ENCODE results near the gene CDC73. TPM values are rescaled to one million over a fixed set of nuclear protein-coding genes. Genes with fewer than 3 reads are reported as not detected.

The CDC73 gene
- total and polyA plus RNA-seq, 10 of the 15 experiments (the other 5 are each of a cell fraction or from before 2014, with no cell fraction given) = 10.6 to 43.4 (median 21.7) TPM

GRCh38 chr1:193110864-193111263 lies 11.0 kb upstream of the CDC73 start (continued):
- TF ChIP-seq, protein P1, sequence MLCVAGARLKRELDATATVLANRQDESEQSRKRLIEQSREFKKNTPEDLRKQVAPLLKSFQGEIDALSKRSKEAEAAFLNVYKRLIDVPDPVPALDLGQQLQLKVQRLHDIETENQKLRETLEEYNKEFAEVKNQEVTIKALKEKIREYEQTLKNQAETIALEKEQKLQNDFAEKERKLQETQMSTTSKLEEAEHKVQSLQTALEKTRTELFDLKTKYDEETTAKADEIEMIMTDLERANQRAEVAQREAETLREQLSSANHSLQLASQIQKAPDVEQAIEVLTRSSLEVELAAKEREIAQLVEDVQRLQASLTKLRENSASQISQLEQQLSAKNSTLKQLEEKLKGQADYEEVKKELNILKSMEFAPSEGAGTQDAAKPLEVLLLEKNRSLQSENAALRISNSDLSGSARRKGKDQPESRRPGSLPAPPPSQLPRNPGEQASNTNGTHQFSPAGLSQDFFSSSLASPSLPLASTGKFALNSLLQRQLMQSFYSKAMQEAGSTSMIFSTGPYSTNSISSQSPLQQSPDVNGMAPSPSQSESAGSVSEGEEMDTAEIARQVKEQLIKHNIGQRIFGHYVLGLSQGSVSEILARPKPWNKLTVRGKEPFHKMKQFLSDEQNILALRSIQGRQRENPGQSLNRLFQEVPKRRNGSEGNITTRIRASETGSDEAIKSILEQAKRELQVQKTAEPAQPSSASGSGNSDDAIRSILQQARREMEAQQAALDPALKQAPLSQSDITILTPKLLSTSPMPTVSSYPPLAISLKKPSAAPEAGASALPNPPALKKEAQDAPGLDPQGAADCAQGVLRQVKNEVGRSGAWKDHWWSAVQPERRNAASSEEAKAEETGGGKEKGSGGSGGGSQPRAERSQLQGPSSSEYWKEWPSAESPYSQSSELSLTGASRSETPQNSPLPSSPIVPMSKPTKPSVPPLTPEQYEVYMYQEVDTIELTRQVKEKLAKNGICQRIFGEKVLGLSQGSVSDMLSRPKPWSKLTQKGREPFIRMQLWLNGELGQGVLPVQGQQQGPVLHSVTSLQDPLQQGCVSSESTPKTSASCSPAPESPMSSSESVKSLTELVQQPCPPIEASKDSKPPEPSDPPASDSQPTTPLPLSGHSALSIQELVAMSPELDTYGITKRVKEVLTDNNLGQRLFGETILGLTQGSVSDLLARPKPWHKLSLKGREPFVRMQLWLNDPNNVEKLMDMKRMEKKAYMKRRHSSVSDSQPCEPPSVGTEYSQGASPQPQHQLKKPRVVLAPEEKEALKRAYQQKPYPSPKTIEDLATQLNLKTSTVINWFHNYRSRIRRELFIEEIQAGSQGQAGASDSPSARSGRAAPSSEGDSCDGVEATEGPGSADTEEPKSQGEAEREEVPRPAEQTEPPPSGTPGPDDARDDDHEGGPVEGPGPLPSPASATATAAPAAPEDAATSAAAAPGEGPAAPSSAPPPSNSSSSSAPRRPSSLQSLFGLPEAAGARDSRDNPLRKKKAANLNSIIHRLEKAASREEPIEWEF (IDR thresholded peaks at IDR 0.05; ENCODE audit: insufficient replicate concordance, low read depth, low read length) = no peak
- TF ChIP-seq SP1 (IDR thresholded peaks at IDR 0.05; ENCODE audit: low read depth, low read length) = no peak
- TF ChIP-seq MEF2A (IDR thresholded peaks at IDR 0.05; ENCODE audit: insufficient read depth, low read depth, low read length) = no peak
- no peak for TF ChIP-seq HDAC2 (IDR thresholded peaks at IDR 0.05)
- TF ChIP-seq CHD2 (IDR thresholded peaks at IDR 0.05; ENCODE audit: borderline replicate concordance, low read depth, low read length) = no peak

- Histone ChIP-seq H3K79me2 (ENCODE audit: control insufficient read depth, insufficient read depth, low read length) (no peaks in the 10 kb centered on the region), H3K4me2 (ENCODE audit: control insufficient read depth, insufficient read depth) (no peak overlapping the region), H3K27me3 (replicated peaks in 1 of 2; ENCODE audit: control insufficient read depth in 2 of 2, insufficient read depth in 2 of 2, low read length in 1 of 2) (no peaks in the 10 kb centered on the region), H3K9ac (ENCODE audit: control insufficient read depth, insufficient read depth, low read length) (no peak overlapping the region), H4K20me1 (ENCODE audit: control insufficient read depth, insufficient read depth) (no peaks in the 10 kb centered on the region), H3K9me3 (replicated peaks; ENCODE audit: control insufficient read depth, insufficient read depth, low read length) (no peaks in the 10 kb centered on the region), H2AFZ (ENCODE audit: control insufficient read depth, low read depth, low read length) (no peak overlapping the region; the same call in 1 of the 2 replicates), H3K36me3 (ENCODE audit: control insufficient read depth in 2 of 2, insufficient read depth in 2 of 2, low read length in 1 of 2) (no peaks in the 10 kb centered on the region), H3K4me1 (ENCODE audit: control insufficient read depth, insufficient read depth, low read length) (0 out of 2 replicates have a peak, but pooled peaks cover 3% of the 10 kb centered on the region), H3K27ac (ENCODE audit: control insufficient read depth, insufficient read depth) (no peak overlapping the region), H3K4me3 (no peak overlapping the region)
- ChIA-PET CTCF (interaction anchor here (1.0 to 1.6 kb wide), 2 partner anchors 9 to 42 kb away, joined by 3 to 7 read pairs; partner anchors contain the start of gene CDC73), SMC1A (ENCODE audit: uncharacterized antibody, unreplicated experiment) (no interaction called here), RAD21 (ENCODE audit: unreplicated experiment) (interaction anchor here (0.6 kb wide), 1 partner anchor 41 kb away, joined by 3 read pairs; no protein-coding TSS in a partner anchor), POLR2A (no interaction called here)
- TF ChIP-seq MTA3 (IDR thresholded peaks at IDR 0.05; ENCODE audit: borderline replicate concordance, low read length) = no peak
- TF ChIP-seq ZBTB11 (CRISPR knock-in tag; IDR thresholded peaks at IDR 0.05) = no peak
- TF ChIP-seq CHD4 (IDR thresholded peaks at IDR 0.05) = no peak
- no peak for TF ChIP-seq HDAC6 (IDR thresholded peaks at IDR 0.05; ENCODE audit: unreplicated experiment)
- in situ Hi-C loops (cut with MboI) (no loop called here), intact Hi-C loops (cut with micrococcal nuclease; ENCODE audit: unreplicated experiment) (no loop called here)
- 63% methylated on average over 6 of the region's 6 CpGs for WGBS (ENCODE audit: insufficient coverage, insufficient replicate concordance, low lambda C conversion rate, missing lambda C conversion rate)
- no peak for FAIRE-seq
- no TSS peak for BruUV-seq (replicated peaks)
- no peak for ATAC-seq
- DNase-seq (ENCODE audit: low read depth, low spot score) = no peak
These were observed 10.2 kb upstream of the CDC73 start for GRCh38 chr1:193111641-193112090.
